Measurements from ENCODE around the gene PGRMC2. TPM values are rescaled to one million over a fixed set of nuclear protein-coding genes. Genes with fewer than 3 reads are reported as not detected.

Gene PGRMC2
- total and polyA plus RNA-seq, 2 of the 4 experiments (the other 2 are of a cell fraction) = 13.4 to 40.7 TPM

- H3K23ac ChIP-seq (ENCODE audit: low read depth, low read length) = peak overlapping the region; percentile 78
- H3K14ac ChIP-seq (replicated peaks; ENCODE audit: low read depth, low read length) = peak overlapping the region; percentile 94
- peak overlapping the region; percentile 99 for H3K4ac ChIP-seq (ENCODE audit: low read depth, low read length)
- ATAC-seq (ENCODE audit: low read depth) (peak; percentile 87), DNase-seq (peak; percentile 99)
- in situ Hi-C loops (cut with MboI; ENCODE audit: low sequenced_read_pairs) (no loop called here), dilution Hi-C loops (cut with HindIII; ENCODE audit: low sequenced_read_pairs, unreplicated experiment) (no loop called here), intact Hi-C loops (cut with micrococcal nuclease) (loop anchor here (1.0 to 2.0 kb wide), 2 partner anchors 113 to 117 kb away; no protein-coding TSS in a partner anchor)
- peak overlapping the region; percentile 14; the same call in 1 of the 2 replicates for H3K56ac ChIP-seq (ENCODE audit: extremely low read depth, insufficient read depth, low read length)
- peak overlapping the region; percentile 98; the same call in 1 of the 2 replicates for H4K5ac ChIP-seq (ENCODE audit: low read depth, low read length)
- peak overlapping the region; percentile 99 for H4K91ac ChIP-seq (ENCODE audit: insufficient read depth, low read depth, low read length)
- no peaks in the 10 kb centered on the region for H3K79me1 ChIP-seq (ENCODE audit: low read depth in 1 of 2, low read length in 2 of 2)
- peak overlapping the region; percentile 55 for H2AK5ac ChIP-seq (ENCODE audit: low read depth, low read length)
- BruUV-seq (replicated peaks) = no TSS peak
- peak overlapping the region; percentile 88 to 97 for H4K8ac ChIP-seq (ENCODE audit: low read depth in 2 of 2, low read length in 2 of 2)
- H3K18ac ChIP-seq (ENCODE audit: low read depth, low read length) = peak overlapping the region; percentile 90; the same call in 1 of the 2 replicates
- peaks cover 19% of the 10 kb centered on the region for H3K9me1 ChIP-seq (ENCODE audit: insufficient read depth, low read length)
- WGBS, 2 experiments (ENCODE audit: extremely low coverage in 2 of 2, insufficient read length in 1 of 2) = no CpG with 5 or more reads among the region's 3 CpGs
- peak overlapping the region; percentile 99 for H2BK120ac ChIP-seq (ENCODE audit: low read depth, low read length)
- POLR2A ChIA-PET (ENCODE audit: unreplicated experiment) = interaction anchor here (1.0 kb wide), 1 partner anchor 16 kb away, joined by 3 read pairs; no protein-coding TSS in a partner anchor
- H3K27ac ChIP-seq (ENCODE audit: insufficient read depth, low read length) = peak overlapping the region; percentile 95
- H3K4me2 ChIP-seq (ENCODE audit: low read depth, low read length) = no peak overlapping the region
- CTCF ChIA-PET = interaction anchor here (0.5 to 1.0 kb wide), 3 partner anchors 10 to 50 kb away, joined by 3 read pairs; no protein-coding TSS in a partner anchor
- peak overlapping the region; percentile 99 for H2BK20ac ChIP-seq (ENCODE audit: low read depth, low read length)
- H4K20me1 ChIP-seq (ENCODE audit: insufficient read depth, low read length) = no peaks in the 10 kb centered on the region
- no peak overlapping the region for H3K9ac ChIP-seq (ENCODE audit: low read depth, low read length)
- peak overlapping the region; percentile 94 for H2BK5ac ChIP-seq (ENCODE audit: low read depth, low read length, poor library complexity, severe bottlenecking)
- no peaks in the 10 kb centered on the region for H3K36me3 ChIP-seq (ENCODE audit: control insufficient read depth, insufficient read depth, low read length)
- H3K4me1 ChIP-seq (ENCODE audit: control insufficient read depth, insufficient read depth, low read length) = peaks cover 19% of the 10 kb centered on the region
- no peak overlapping the region for H3K4me3 ChIP-seq (ENCODE audit: insufficient read depth, low read depth, low read length)
- peaks cover 5% of the 10 kb centered on the region for H3K9me3 ChIP-seq (ENCODE audit: control insufficient read depth, insufficient read depth, low read length)
- no peaks in the 10 kb centered on the region for H3K27me3 ChIP-seq (ENCODE audit: control insufficient read depth, insufficient read depth, low read length)
- H2AFZ ChIP-seq (replicated peaks; ENCODE audit: low read length, poor library complexity) = peak overlapping the region; percentile 56
- no peak overlapping the region; the same call in 2 of the 3 replicates for H2BK15ac ChIP-seq (ENCODE audit: low read depth, low read length)
- H2AK9ac ChIP-seq (replicated peaks; ENCODE audit: low read depth, low read length, poor library complexity) = no peak overlapping the region
- TF ChIP-seq USF2 (IDR thresholded peaks at IDR 0.05; ENCODE audit: low read depth, low read length) (peak; percentile 89), CTCF (conservative IDR thresholded peaks at IDR 0.05; ENCODE audit: low read depth, low read length) (no peak), ELK1 (IDR thresholded peaks at IDR 0.05; ENCODE audit: borderline replicate concordance, low read depth, low read length) (no peak), MAFK (IDR thresholded peaks at IDR 0.05; ENCODE audit: low read depth, low read length) (peak; percentile 20; the same call in 1 of the 2 replicates), CEBPB (IDR thresholded peaks at IDR 0.05; ENCODE audit: low read depth, low read length) (peak; percentile 90), FOS (IDR thresholded peaks at IDR 0.05; ENCODE audit: low read depth, low read length) (peak; percentile 78), RFX5 (IDR thresholded peaks at IDR 0.05; ENCODE audit: low read depth, low read length) (no peak), NFE2L2 (IDR thresholded peaks at IDR 0.05; ENCODE audit: low read depth, low read length) (peak; percentile 72; the same call in 1 of the 2 replicates), MXI1 (IDR thresholded peaks at IDR 0.05; ENCODE audit: borderline replicate concordance, low read depth, low read length) (peak; percentile 46; the same call in 1 of the 2 replicates), BHLHE40 (IDR thresholded peaks at IDR 0.05; ENCODE audit: low read depth, low read length) (peak; percentile 82), RAD21 (IDR thresholded peaks at IDR 0.05; ENCODE audit: low read length) (0 out of 2 replicates have a peak, but pooled peaks have one; percentile 12), CHD1 (IDR thresholded peaks at IDR 0.05; ENCODE audit: low read depth, low read length) (no peak), RCOR1 (IDR thresholded peaks at IDR 0.05; ENCODE audit: insufficient replicate concordance, low read length) (peak; percentile 92), POLR2A (IDR thresholded peaks at IDR 0.05; ENCODE audit: low read depth, low read length) (no peak), SMC3 (IDR thresholded peaks at IDR 0.05; ENCODE audit: low read depth, low read length) (0 out of 2 replicates have a peak, but pooled peaks have one; percentile 6)
Observed at GRCh38 chr4:128241425-128241913, 46.1 kb downstream of the PGRMC2 start.

All from IMR-90 (cell line).